ENCODE data around the gene LACC1.

LACC1 gene

DNA sequence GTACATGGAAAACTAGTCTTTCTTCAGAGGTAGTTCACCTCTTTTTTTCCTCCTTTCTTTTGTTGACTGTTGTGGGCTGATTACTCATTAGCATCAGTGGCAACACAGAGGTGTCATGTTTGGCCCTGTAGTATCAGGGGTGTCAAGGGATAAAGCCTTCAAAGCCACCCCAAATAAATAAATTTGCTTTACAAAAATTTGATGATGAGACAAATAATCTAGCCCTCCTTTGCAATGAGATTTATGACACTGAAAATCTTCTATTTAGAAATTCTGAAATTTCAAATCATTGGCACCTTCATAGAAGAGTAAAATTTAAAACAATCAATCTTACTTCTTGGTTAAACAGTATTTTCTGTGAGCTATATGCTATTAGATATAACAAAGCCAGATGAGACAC, 1.9 kb downstream of the LACC1 start:
- no peak for DNase-seq (ENCODE audit: extremely low read depth in 1 of 2, low read depth in 1 of 2)

GRCh38 chr13:43883631-43884030, 3.9 kb downstream of the LACC1 start:
- no peak for DNase-seq (ENCODE audit: extremely low read depth in 1 of 2, low read depth in 1 of 2)

DNA sequence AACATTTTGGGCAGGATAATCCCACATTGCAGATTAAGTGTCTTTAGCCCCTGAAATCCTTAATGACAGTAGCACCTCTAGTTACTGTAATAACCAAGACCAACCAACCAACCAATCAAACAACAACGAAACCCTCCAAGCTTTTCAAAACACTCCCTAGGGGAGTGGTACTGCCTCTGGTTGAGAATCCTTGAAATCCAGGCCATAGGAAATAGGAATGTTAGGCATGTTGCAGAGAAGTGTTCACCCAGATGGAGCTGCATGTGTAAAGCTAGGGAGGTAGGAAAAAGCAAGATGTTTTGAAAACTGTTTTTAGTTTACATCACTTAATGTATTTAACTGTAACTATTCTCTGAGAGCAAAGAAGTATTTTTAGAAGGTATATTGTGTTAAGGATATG, 4.5 kb downstream of the LACC1 start:
- DNase-seq (ENCODE audit: extremely low read depth in 1 of 2, low read depth in 1 of 2) = no peak

- no peak for DNase-seq (ENCODE audit: extremely low read depth in 1 of 2, low read depth in 1 of 2)
These were observed 14.7 kb downstream of the LACC1 start for GRCh38 chr13:43894438-43894837.

DNA sequence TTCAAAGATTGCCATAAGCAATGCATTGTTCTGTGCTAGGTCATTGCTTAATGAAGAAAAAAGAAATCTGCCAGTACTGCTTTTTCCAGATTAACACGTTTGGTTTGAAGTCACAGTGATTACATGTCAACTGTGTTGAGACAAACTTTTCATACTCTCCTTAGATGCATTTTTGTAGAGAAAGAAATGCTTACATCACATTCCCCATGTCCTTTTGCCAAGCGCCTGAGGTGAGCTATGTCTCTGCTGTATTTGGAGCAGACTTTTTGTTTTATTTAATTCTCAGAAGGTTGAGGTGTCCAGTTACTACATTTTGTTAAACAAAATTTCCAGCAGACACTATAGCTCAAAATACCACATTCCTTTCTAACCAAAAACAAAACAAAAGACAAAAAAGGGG, 16.2 kb downstream of the LACC1 start:
- no peak for DNase-seq (ENCODE audit: extremely low read depth in 1 of 2, low read depth in 1 of 2)

DNA sequence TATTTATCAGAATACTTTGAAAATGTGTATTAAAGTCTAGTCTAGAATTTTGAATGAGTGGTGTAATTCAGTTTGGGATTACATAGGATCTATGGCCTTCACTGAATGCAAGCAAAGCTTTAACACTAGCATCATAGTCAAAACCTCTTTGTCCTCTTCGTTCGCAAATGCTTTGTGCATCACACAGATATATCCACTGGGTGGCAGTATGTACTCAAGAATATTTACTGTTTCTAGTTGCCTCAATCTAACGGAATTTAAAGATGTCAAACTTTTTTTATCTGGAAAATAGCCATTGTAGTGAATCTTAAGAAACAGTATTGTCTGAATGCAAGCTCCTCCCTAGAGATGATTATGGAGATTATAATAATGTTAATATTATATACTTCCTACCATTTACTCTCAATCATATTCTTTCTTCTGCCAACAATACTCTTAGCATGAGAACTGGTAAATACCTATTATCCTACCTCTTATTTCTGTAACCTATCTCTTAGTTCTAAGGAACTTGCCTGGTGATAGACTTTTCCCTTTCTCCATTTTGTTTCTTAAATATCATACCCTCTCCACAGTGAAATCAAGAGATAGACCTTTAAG, 25.8 kb downstream of the LACC1 start:
- no peak for DNase-seq (ENCODE audit: extremely low read depth in 1 of 2, low read depth in 1 of 2)

DNA sequence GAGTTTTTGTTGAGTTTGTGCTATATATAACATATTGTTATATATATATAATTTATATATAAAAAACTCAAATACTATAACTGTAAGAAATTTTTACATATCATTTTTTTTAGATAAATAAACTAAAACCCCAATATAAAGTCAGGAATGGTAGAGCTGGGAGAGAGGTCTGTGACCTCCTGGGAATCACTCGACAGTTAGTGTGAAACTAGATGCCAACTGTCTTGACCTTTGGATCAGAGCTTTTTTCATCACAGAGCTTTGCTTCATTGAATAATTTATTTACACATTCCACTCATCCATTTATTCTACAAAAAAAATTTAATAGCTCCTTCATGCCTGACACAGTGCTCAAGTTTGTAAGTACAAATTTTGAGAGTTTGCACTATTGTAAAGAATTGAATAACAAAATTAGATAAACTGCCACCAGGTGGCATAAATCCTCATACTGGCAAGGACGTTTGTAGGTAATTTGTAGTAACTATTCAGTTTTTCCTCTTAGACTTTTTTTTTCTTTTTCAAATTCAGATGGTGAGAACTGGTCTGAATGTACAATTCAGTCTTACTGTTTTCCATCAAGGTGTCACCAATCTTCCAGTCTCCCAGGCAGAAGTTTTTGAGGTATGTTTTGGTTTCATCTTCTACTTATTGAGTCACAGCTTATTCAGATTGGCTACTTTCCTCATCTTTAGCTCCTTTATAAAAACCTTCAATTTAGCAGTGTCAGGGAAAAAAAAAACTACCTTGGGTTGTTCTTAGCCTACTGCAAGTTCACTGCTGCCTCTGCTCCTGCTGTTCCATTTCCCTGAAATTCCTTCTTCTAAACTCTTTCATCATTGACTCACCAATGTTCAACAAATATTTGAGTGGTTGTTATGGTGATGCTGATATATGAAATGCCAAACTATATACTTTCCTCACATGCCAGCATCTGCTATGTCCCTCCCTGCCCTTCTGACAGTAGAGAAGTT, 28.7 kb downstream of the LACC1 start:
- no peak for DNase-seq (ENCODE audit: extremely low read depth in 1 of 2, low read depth in 1 of 2)

DNA sequence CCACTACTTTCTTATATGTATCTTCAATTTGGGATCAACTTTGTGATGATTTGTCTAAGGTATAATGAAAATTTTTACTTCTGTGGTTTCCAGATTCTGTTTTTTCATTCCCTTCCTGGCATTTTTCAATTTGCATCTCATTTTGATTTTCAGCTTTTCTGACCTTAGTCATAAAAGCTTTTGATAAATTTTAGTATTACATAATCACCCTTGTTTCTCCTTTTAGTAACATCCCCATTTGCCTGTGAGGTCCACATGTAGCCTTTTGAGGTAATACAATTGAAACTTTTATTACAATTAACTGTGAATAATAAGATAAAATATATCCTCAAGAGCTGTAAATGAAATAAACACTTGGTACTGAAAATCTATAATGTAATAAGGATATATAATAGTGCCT, 31.2 kb downstream of the LACC1 start:
- DNase-seq (ENCODE audit: extremely low read depth in 1 of 2, low read depth in 1 of 2) = no peak

- no peak for DNase-seq (ENCODE audit: extremely low read depth in 1 of 2, low read depth in 1 of 2)
These were observed 31.6 kb downstream of the LACC1 start for GRCh38 chr13:43911278-43911677.

- no peak for DNase-seq (ENCODE audit: extremely low read depth in 1 of 2, low read depth in 1 of 2)
These were observed 32.2 kb downstream of the LACC1 start for GRCh38 chr13:43911871-43912270.

GRCh38 chr13:43915451-43915850, 35.7 kb downstream of the LACC1 start:
- DNase-seq (ENCODE audit: extremely low read depth in 1 of 2, low read depth in 1 of 2) = no peak

DNA sequence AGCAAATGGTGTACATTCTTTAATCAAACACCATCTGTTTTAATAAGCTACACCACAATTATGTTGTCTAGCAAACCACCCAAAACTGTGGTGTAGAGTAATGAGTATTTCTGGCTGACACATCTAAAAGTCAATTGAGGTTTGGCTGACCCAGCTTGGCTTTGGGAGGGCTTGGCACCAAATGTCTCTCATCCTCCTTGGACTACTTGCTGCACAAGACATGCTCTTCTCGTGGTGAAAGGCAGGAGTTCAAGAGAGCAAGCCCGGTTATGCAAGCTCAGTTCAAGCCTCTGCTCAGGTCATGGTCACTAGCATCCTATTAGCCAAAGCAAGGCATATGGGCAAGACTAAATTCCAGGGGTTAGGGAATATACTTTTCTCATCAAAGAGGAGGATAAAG, 37.1 kb downstream of the LACC1 start:
- no peak for DNase-seq (ENCODE audit: extremely low read depth in 1 of 2, low read depth in 1 of 2)

DNA sequence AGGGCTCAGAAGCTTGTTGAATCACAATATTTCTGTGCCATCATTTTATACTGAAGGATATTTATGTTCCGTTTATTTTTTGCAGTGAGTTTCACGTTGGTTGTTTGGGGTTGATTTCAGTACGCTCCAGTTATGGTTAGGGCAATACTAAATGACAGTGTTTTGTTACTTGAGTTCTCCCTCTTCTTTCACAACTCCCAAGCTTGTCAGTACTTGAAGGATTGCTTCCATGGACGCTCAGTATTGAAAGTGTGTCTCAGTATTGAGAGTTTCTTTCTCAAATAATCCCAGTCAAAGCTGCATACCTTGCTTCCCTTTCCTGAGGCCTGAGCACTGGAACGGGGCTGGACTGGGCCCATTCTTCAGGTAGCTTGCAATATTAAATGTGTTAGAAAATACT, 38.9 kb downstream of the LACC1 start:
- DNase-seq (ENCODE audit: extremely low read depth in 1 of 2, low read depth in 1 of 2) = no peak

GRCh38 chr13:43920965-43921674, 41.4 kb downstream of the LACC1 start:
- DNase-seq (ENCODE audit: extremely low read depth in 1 of 2, low read depth in 1 of 2) = no peak

- no peak for DNase-seq (ENCODE audit: extremely low read depth in 1 of 2, low read depth in 1 of 2)
These were observed 45.0 kb downstream of the LACC1 start for GRCh38 chr13:43924549-43925245.

DNA sequence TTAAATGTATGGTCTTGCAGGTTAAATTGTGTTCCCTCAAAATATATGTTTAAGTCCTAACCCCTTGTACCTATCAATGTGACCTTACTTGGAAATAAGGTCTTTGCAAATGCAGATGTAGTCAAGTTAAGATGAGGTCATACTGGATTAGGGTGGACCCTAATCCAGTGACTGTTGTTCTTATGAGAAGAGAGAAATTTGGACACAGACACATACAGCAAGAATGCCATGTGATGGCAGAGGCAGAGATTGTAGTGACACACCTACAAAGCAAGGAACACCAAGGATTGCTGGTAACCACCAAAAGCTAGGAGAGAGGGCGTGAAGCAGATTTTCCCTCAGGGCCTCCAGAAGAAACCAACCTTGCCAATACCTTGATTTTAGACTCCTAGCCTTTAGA, 50.2 kb downstream of the LACC1 start:
- no peak for DNase-seq (ENCODE audit: extremely low read depth in 1 of 2, low read depth in 1 of 2)

GRCh38 chr13:43933378-43933777, 53.7 kb downstream of the LACC1 start:
- DNase-seq (ENCODE audit: extremely low read depth in 1 of 2, low read depth in 1 of 2) = no peak

DNA sequence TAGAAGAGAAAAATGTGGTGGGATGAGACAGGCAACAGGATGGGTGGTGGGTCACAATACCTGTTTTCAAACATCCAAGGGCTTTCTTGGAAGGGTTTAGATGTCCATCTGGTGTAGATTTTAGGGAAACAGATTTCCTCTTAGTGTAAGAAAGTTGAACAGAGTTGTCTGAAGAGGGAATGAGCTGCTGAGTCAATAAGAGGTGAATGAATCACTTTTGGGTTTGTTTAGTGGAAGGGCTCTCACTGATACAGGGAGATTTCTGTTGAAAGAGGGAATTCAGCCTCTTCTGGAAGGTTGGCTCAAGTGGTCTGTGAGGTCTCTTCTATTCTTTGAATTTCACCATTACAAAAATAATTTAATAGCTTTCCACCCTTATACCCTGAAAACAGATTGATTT, 54.6 kb downstream of the LACC1 start:
- DNase-seq (ENCODE audit: extremely low read depth in 1 of 2, low read depth in 1 of 2) = no peak

- no peak for DNase-seq (ENCODE audit: extremely low read depth in 1 of 2, low read depth in 1 of 2)
These were observed 56.2 kb downstream of the LACC1 start for GRCh38 chr13:43935878-43936277.

DNA sequence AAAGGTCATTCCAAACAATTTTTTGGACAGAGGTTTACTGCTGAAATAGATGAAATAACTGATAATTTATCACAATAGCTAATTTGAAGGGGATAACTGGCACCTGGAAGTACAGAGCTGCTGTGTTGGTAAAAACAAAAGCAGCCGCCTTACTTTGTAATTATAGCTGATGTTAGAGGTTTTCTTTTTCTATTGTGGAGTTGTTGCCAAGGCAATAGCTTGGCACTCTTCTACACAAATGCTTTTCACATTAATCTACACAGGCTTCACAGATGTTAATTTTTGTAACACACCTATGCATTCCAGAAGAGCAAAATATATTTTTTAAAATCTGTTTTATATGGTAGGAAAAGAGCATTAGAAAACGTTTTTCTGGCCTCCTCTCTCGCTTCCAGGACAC, 56.9 kb downstream of the LACC1 start:
- no peak for DNase-seq (ENCODE audit: extremely low read depth in 1 of 2, low read depth in 1 of 2)

GRCh38 chr13:43937839-43938238, 58.1 kb downstream of the LACC1 start:
- no peak for DNase-seq (ENCODE audit: extremely low read depth in 1 of 2, low read depth in 1 of 2)

Data from stimulated activated CD8-positive, alpha-beta memory T cell treated with anti-CD3 and anti-CD28 coated beads, Interleukin-7, amount 100 ng/mL, for 48 hours (primary cell).